ENCODE measurements around the gene SEMA3F. TPM values are rescaled to one million over a fixed set of nuclear protein-coding genes. Genes with fewer than 3 reads are reported as not detected.
A peak's percentile ranks its signal among the peaks of the same experiment; 100 is the strongest.

Gene SEMA3F
- total RNA-seq, 4 donors from 2014 or later: 11.9 to 46.5 (median 23.3) TPM

GRCh38 chr3:50186096-50186495, 31.0 kb downstream of the SEMA3F start:
- no peak overlapping the region for H3K27ac ChIP-seq (replicated peaks in 1 of 4)
- intact Hi-C loops (cut with DNase I): no loop called here

GRCh38 chr3:50187750-50188149, 32.6 kb downstream of the SEMA3F start:
- Histone ChIP-seq H3K9me3 (no peaks in the 10 kb centered on the region), H3K4me3 (no peak overlapping the region), H3K4me1 (peaks cover under 1 to 9% (median 5%) of the 10 kb centered on the region in 4 donors), H3K27me3 (peaks cover 0 to 14% (median under 1%) of the 10 kb centered on the region in 4 donors), H3K36me3 (peaks cover 0 to 58% (median 20%) of the 10 kb centered on the region in 4 donors), H3K27ac (replicated peaks in 1 of 4) (no peak overlapping the region)
- WGBS: 95% methylated on average over 8 of the region's 19 CpGs
- intact Hi-C loops (cut with DNase I): loop anchor here (2.0 kb wide), 1 partner anchor 33 kb away; the partner anchor contains the start of gene SEMA3F
- TF ChIP-seq POLR2AphosphoS5 (IDR thresholded peaks at IDR 0.05) (no peak), CTCF (IDR thresholded peaks at IDR 0.05) (no peak), POLR2A (IDR thresholded peaks at IDR 0.05; ENCODE audit: low read depth) (no peak), EP300 (IDR thresholded peaks at IDR 0.05) (no peak)
- DNase-seq (ENCODE audit: extremely low spot score): no peak

More at GRCh38 chr3:50186096-50186495, 31.0 kb downstream of the SEMA3F start:
- DNase-seq (ENCODE audit: extremely low spot score): no peak
- 100% methylated on average over 1 of the region's 10 CpGs for WGBS
- Histone ChIP-seq H3K4me1 (peaks cover 0 to 6% (median 1%) of the 10 kb centered on the region in 4 donors), H3K9me3 (no peaks in the 10 kb centered on the region), H3K4me3 (no peak overlapping the region), H3K36me3 (peaks cover 0 to 70% (median 23%) of the 10 kb centered on the region in 4 donors), H3K27me3 (no peaks in the 10 kb centered on the region)
- TF ChIP-seq POLR2A (IDR thresholded peaks at IDR 0.05; ENCODE audit: low read depth) (no peak), EP300 (IDR thresholded peaks at IDR 0.05) (no peak), POLR2AphosphoS5 (IDR thresholded peaks at IDR 0.05) (no peak), CTCF (IDR thresholded peaks at IDR 0.05) (no peak)

- no peak for TF ChIP-seq POLR2A (IDR thresholded peaks at IDR 0.05; ENCODE audit: low read depth)
- TF ChIP-seq EP300 (IDR thresholded peaks at IDR 0.05): no peak
- TF ChIP-seq POLR2AphosphoS5 (IDR thresholded peaks at IDR 0.05): peak; percentile 65 to 73
- TF ChIP-seq CTCF (IDR thresholded peaks at IDR 0.05): peak; percentile 69 to 87 (median 85)
These were observed 34.1 kb downstream of the SEMA3F start for GRCh38 chr3:50189274-50189673.

GRCh38 chr3:50189989-50190388, 34.9 kb downstream of the SEMA3F start:
- TF ChIP-seq POLR2AphosphoS5 (IDR thresholded peaks at IDR 0.05) (peak in 1 of 2 donors; percentile 21), CTCF (IDR thresholded peaks at IDR 0.05) (no peak)
- intact Hi-C loops (cut with DNase I): loop anchor here (1.0 to 5.0 kb wide), 3 partner anchors 35 to 82 kb away; partner anchors contain the start of gene SEMA3F

More at GRCh38 chr3:50189274-50189673, 34.1 kb downstream of the SEMA3F start:
- peaks cover 13 to 24% (median 20%) of the 10 kb centered on the region in 4 donors for H3K4me1 ChIP-seq
- H3K36me3 ChIP-seq: peaks cover 0 to 42% (median 14%) of the 10 kb centered on the region in 4 donors
- no peak overlapping the region for H3K4me3 ChIP-seq
- intact Hi-C loops (cut with DNase I): loop anchor here (1.0 to 2.0 kb wide), 2 partner anchors 34 to 68 kb away; partner anchors contain the start of gene SEMA3F
- no peak for DNase-seq (ENCODE audit: extremely low spot score)
- H3K9me3 ChIP-seq: no peaks in the 10 kb centered on the region
- H3K27me3 ChIP-seq: peaks cover 6 to 29% (median 16%) of the 10 kb centered on the region in 4 donors
- H3K27ac ChIP-seq (replicated peaks in 1 of 4): no peak overlapping the region
- WGBS: 13% methylated on average over 5 of the region's 5 CpGs

More at GRCh38 chr3:50189989-50190388, 34.9 kb downstream of the SEMA3F start:
- no peak for DNase-seq (ENCODE audit: extremely low spot score)
- Histone ChIP-seq H3K4me3 (no peak overlapping the region), H3K4me1 (peaks cover 18 to 32% (median 27%) of the 10 kb centered on the region in 4 donors), H3K9me3 (no peaks in the 10 kb centered on the region), H3K27me3 (peaks cover 6 to 36% (median 21%) of the 10 kb centered on the region in 4 donors), H3K36me3 (peaks cover 0 to 35% (median 9%) of the 10 kb centered on the region in 4 donors), H3K27ac (replicated peaks in 1 of 4) (no peak overlapping the region)
- 89% methylated on average over 7 of the region's 7 CpGs for WGBS
